CD4-positive, alpha-beta memory T cell (primary cell): ENCODE measurements around the gene RFLNA. TPM values are rescaled to one million over a fixed set of nuclear protein-coding genes. Genes with fewer than 3 reads are reported as not detected.

Source experiments
- CTCF ChIA-PET: fragments of 350-600 bp; sonication (Branson Sonifier 250); formaldehyde crosslinking; loops from one replicate; lab custom pipeline; 2021; ENCODE audit warnings: inconsistent platforms; ENCODE audit not compliant: partially characterized antibody; lab: Charles Lee
- POLR2A ChIA-PET: fragments of 350-600 bp; sonication (Branson Sonifier 250); formaldehyde crosslinking; loops from one replicate; lab custom pipeline; 2021; ENCODE audit not compliant: partially characterized antibody; lab: Charles Lee
- DNase-seq, 5 donors: peaks; one replicate each; pipeline versions ENCODE4 v3.0.0 to v3.0.0-alpha.2; 2020 to 2022; ENCODE audit warnings: mixed read lengths in 1 of 5
- H3K27ac ChIP-seq: one replicate; pipeline ENCODE4 v1.7.0; 2013; ENCODE audit warnings: low read depth, low read length
- H3K27me3 ChIP-seq: 2 replicates; pipeline ENCODE4 v1.7.0; 2013; ENCODE audit warnings: mild to moderate bottlenecking, low read length, moderate library complexity; ENCODE audit not compliant: insufficient read depth
- H3K36me3 ChIP-seq: 2 replicates; pipeline ENCODE4 v1.7.0; 2013; ENCODE audit warnings: mild to moderate bottlenecking, low read length, moderate library complexity; ENCODE audit not compliant: insufficient read depth
- H3K4me1 ChIP-seq: 2 replicates; pipeline ENCODE4 v1.7.0; 2013; ENCODE audit warnings: mild to moderate bottlenecking, low read length, moderate library complexity; ENCODE audit not compliant: insufficient read depth
- H3K4me3 ChIP-seq, 2 donors: one replicate each; pipeline ENCODE4 v1.7.0; 2013; ENCODE audit warnings: low read length in 2 of 2, mild to moderate bottlenecking in 1 of 2
- H3K9me3 ChIP-seq, 2 donors: one replicate each; pipeline ENCODE4 v1.7.0; 2013; ENCODE audit warnings: low read length in 2 of 2, control low read depth in 1 of 2; ENCODE audit not compliant: control insufficient read depth in 1 of 2
- H3K27ac Mint-ChIP-seq, 7 donors: one replicate each; pipeline ENCODE4 v1.8.0; 2020 to 2021; ENCODE audit warnings: mixed read lengths in 7 of 7, mild to moderate bottlenecking in 6 of 7, inconsistent platforms in 3 of 7, moderate library complexity in 3 of 7
- H3K27me3 Mint-ChIP-seq, 2 donors: one replicate each; pipeline ENCODE4 v1.8.0; 2020 to 2021; ENCODE audit warnings: mixed read lengths in 2 of 2
- H3K36me3 Mint-ChIP-seq, 2 donors: one replicate each; pipeline ENCODE4 v1.8.0; 2020 to 2021; ENCODE audit warnings: mixed read lengths in 2 of 2, inconsistent platforms in 1 of 2, mild to moderate bottlenecking in 1 of 2
- H3K4me1 Mint-ChIP-seq, 4 donors: one replicate each; pipeline ENCODE4 v1.8.0; 2020 to 2021; ENCODE audit warnings: mixed read lengths in 4 of 4, mild to moderate bottlenecking in 1 of 4
- H3K4me3 Mint-ChIP-seq, 8 donors: one replicate each; pipeline ENCODE4 v1.8.0; 2020 to 2021; ENCODE audit warnings: mixed read lengths in 8 of 8, mild to moderate bottlenecking in 7 of 8, moderate library complexity in 6 of 8, inconsistent platforms in 3 of 8
- H3K9me3 Mint-ChIP-seq, 8 donors: one replicate each; pipeline ENCODE4 v1.8.0; 2020 to 2021; ENCODE audit warnings: mixed read lengths in 8 of 8, mild to moderate bottlenecking in 5 of 8, inconsistent platforms in 3 of 8, moderate library complexity in 1 of 8
- intact Hi-C: fragments of 100-400 bp; cut with micrococcal nuclease; formaldehyde crosslinking; loops from one replicate; pipeline ENCODE4 v1.15.1; 2023
- polyA plus RNA-seq, 2 donors: library from polyadenylated mRNA; unstranded; fragments of 300-500 nt; fragmentation: Illumina TruSeq; gene quantifications; one replicate each; pipeline ENCODE4 v1.2.3, GENCODE V29; 2021
- total RNA-seq, 2 experiments: library from RNA; stranded (reverse); gene quantifications; one replicate each; pipeline ENCODE4 v1.2.3, GENCODE V29; 2021

RFLNA gene
- total and polyA plus RNA-seq, 4 experiments from 2014 or later = not detected

DNA sequence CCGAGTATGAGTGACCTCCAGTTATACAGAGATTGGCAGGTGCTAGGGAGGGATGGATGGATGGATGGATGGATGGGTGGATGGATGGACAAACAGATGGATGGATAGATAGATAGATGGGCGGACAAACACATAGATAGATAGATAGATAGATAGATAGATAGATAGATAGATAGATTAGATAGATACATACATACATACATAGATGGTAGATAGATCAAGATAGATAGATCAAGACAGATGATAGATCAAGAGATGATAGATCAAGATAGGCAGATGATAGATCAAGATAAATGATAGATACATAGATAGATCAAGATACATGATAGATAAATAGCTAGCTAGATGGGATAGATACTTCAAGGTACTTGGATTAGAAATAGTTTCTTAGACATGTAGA is 18.6 kb upstream of the RFLNA start:
- Histone ChIP-seq H3K27ac (no peak overlapping the region), H3K36me3 (no peaks in the 10 kb centered on the region), H3K4me3 (no peak overlapping the region), H3K9me3 (no peaks in the 10 kb centered on the region), H3K27me3 (no peaks in the 10 kb centered on the region), H3K4me1 (no peaks in the 10 kb centered on the region)
- Mint-ChIP-seq H3K4me1 (peaks cover 0 to 2% (median 0%) of the 10 kb centered on the region in 4 donors), H3K27ac (no peak overlapping the region), H3K27me3 (peaks cover 18 to 26% of the 10 kb centered on the region in 2 donors), H3K36me3 (no peaks in the 10 kb centered on the region), H3K9me3 (peaks cover 0 to 5% (median 0%) of the 10 kb centered on the region in 8 donors), H3K4me3 (no peak overlapping the region)
- CTCF ChIA-PET = no interaction called here
- POLR2A ChIA-PET = no interaction called here
- DNase-seq = no peak
- intact Hi-C loops = no loop called here

DNA sequence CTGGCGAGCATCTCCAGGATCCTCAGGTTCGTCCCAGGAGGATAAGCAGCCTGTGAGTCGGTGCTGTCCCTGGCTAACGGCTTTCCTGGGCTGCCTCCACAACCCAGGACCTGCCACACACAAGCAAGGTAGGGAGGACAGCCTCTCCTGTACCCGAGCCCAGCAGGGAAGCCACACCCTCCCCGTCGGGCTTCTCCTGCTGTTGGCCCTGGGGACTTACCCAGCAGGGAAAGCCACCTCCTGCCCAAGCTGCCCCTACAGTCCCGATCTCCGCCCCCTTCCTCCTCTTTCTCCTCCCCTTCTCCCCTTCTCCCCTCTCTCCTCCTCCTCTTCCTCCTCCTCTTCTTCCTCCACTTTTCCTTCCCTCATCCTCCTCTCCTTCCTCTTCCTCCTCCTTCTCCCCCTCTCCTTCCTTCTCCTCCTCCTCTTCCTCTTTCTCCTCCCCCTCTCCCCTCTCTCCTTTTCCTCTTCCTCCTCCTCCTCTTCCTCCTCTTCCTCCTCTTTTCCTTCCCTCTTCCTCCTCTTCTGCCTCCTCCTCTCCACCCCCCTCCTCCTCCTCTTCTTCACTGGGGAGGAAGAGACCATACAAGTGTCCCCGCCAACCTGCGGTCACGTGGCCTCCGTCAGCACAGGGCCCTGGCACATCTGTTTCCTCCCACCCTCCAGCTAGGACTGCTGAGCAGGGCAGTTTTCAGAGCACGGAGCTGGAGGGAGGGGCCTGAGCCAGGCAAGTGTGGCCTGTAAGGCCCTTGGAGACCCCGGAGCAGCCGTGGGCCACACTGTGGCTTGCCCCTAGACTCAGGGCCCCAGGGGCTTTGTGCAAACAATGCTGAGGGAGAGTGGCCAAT is 17.3 kb upstream of the RFLNA start:
- intact Hi-C loops = no loop called here
- Mint-ChIP-seq H3K27me3 (peaks cover 26 to 28% of the 10 kb centered on the region in 2 donors), H3K9me3 (peaks cover 0 to 5% (median 0%) of the 10 kb centered on the region in 8 donors), H3K36me3 (no peaks in the 10 kb centered on the region), H3K4me3 (no peak overlapping the region), H3K4me1 (peaks cover 0 to 2% (median 0%) of the 10 kb centered on the region in 4 donors), H3K27ac (no peak overlapping the region)
- Histone ChIP-seq H3K9me3 (no peaks in the 10 kb centered on the region), H3K27me3 (no peaks in the 10 kb centered on the region), H3K4me1 (no peaks in the 10 kb centered on the region), H3K27ac (no peak overlapping the region), H3K4me3 (no peak overlapping the region), H3K36me3 (no peaks in the 10 kb centered on the region)
- ChIA-PET POLR2A (no interaction called here), CTCF (no interaction called here)
- no peak for DNase-seq

DNA sequence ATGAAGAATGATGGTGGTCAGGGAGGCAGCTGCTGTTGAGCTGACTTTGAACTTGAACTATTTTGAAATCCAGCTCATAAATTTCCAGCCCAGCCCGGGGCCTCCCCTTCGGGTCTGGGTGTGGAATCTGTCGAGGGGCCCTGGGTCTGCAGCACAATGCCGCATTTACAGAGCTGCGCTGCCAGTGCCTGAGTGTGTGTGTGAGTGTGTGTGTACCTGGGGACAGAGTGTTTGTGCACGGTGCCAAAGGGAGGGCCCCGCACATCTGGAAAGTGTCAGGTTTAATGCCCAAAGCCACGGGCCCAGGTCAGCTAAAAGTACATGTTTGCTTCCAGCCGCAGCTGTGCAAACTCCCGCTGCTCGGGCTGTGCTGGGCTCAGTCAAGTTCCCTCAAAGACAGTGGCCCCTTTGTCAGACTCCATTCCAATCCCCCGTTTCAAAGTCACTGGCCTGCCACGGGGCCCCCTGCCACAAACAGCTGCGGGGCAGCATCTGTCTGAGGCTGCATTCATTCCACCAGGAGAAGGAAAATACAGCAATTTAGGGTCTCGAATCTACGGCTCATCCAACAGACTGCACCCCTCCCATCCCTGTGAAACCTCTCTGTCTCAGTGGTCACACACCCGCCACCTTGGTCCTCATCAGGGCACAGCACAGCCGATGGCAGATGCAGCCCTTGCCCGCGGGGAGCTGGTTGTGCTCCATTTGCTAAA is 16.3 kb upstream of the RFLNA start:
- Mint-ChIP-seq H3K27me3 (peaks cover 28 to 29% of the 10 kb centered on the region in 2 donors), H3K27ac (no peak overlapping the region), H3K9me3 (peaks cover 0 to 5% (median under 1%) of the 10 kb centered on the region in 8 donors), H3K4me1 (peaks cover 0 to 2% (median 0%) of the 10 kb centered on the region in 4 donors), H3K36me3 (no peaks in the 10 kb centered on the region), H3K4me3 (no peak overlapping the region)
- Histone ChIP-seq H3K36me3 (no peaks in the 10 kb centered on the region), H3K4me3 (no peak overlapping the region), H3K4me1 (no peaks in the 10 kb centered on the region), H3K27me3 (peaks cover 3% of the 10 kb centered on the region), H3K9me3 (no peaks in the 10 kb centered on the region), H3K27ac (no peak overlapping the region)
- CTCF ChIA-PET = no interaction called here
- intact Hi-C loops = no loop called here
- no peak for DNase-seq
- POLR2A ChIA-PET = no interaction called here

DNA sequence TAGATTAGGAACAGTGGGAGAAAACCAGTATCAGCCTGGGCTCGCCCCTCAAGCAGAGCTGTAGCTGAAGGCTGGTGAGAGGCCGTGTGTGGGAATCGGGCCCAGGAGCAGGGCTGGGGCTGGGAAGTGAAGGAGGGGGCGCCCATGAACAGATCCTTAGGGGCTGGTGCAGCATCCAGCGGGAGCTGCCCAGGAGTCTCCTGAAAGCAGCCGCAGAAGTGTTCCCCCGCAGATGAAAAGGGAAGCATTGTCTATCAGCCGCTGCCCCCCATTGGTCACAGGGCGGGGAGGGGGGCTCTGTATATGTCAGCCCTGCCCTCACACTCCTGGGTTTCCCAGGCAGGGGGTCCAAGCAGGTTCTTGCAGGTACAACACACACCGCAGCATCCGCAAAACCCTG is 15.6 kb upstream of the RFLNA start:
- DNase-seq = no peak
- Mint-ChIP-seq H3K27me3 (peaks cover 29 to 31% of the 10 kb centered on the region in 2 donors), H3K27ac (no peak overlapping the region), H3K9me3 (peaks cover 0 to 7% (median 4%) of the 10 kb centered on the region in 8 donors), H3K36me3 (peaks cover 0 to 3% of the 10 kb centered on the region in 2 donors), H3K4me1 (peaks cover 0 to 2% (median 0%) of the 10 kb centered on the region in 4 donors), H3K4me3 (no peak overlapping the region)
- CTCF ChIA-PET = no interaction called here
- Histone ChIP-seq H3K27ac (no peak overlapping the region), H3K4me3 (no peak overlapping the region), H3K4me1 (no peaks in the 10 kb centered on the region), H3K9me3 (no peaks in the 10 kb centered on the region), H3K36me3 (no peaks in the 10 kb centered on the region), H3K27me3 (peaks cover 3% of the 10 kb centered on the region)
- intact Hi-C loops = no loop called here
- POLR2A ChIA-PET = no interaction called here

DNA sequence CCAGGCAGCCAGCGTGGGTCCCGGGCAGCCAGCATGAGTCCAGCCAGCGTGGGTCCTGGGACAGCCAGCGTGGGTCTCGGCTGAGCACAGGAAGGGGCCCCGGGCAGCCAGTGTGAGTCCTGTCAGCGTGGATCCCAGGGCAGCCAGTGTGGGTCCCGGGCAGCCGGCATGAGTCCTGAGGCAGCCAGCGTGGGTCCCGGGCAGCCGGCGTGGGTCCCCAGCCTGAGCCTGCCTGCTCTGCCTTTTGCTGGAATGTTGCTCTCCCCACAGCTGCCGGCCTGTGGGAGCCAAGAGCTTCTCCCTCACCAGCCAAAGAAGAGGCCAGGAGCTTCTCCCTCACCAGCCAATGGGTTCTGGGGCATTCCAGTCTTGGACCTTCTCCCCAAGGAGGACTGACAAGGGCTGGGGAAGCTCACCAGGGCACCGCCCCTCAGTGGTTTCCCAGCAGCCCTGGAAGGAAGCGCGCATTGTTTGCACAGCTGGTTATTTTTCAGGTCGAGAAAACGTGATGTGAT is 15.0 kb upstream of the RFLNA start:
- no peak for DNase-seq
- peaks cover 3% of the 10 kb centered on the region for H3K27me3 ChIP-seq
- H3K27ac Mint-ChIP-seq = no peak overlapping the region
- no peak overlapping the region for H3K4me3 Mint-ChIP-seq
- H3K36me3 ChIP-seq = no peaks in the 10 kb centered on the region
- no peaks in the 10 kb centered on the region for H3K4me1 ChIP-seq
- H3K9me3 ChIP-seq = no peaks in the 10 kb centered on the region
- CTCF ChIA-PET = no interaction called here
- H3K36me3 Mint-ChIP-seq = peaks cover 0 to 4% of the 10 kb centered on the region in 2 donors
- no peak overlapping the region for H3K27ac ChIP-seq
- peaks cover 2 to 13% (median 9%) of the 10 kb centered on the region in 8 donors for H3K9me3 Mint-ChIP-seq
- peaks cover 31% of the 10 kb centered on the region in 2 donors for H3K27me3 Mint-ChIP-seq
- POLR2A ChIA-PET = no interaction called here
- no peak overlapping the region for H3K4me3 ChIP-seq
- intact Hi-C loops = no loop called here
- peaks cover 0 to 2% (median 0%) of the 10 kb centered on the region in 4 donors for H3K4me1 Mint-ChIP-seq

DNA sequence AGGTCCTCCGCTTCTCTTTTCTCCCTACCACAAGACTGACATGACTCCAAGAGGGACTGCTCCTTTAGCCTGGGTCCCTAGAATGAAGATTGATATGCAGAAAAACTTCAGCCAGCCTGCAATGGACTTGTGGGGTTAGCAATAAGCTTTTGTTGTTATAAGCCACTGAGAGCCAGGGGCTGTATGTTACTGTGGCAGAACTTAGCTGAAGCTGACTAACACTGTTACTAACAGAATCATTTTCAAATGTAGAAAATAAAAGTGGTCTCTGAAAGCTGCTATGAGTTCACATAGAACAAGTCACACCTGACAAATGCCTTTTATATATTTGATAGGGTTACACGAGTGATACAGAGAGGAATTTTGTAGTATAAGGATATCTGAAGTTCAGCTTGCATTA is 13.6 kb upstream of the RFLNA start:
- Mint-ChIP-seq H3K9me3 (peaks cover 5 to 25% (median 17%) of the 10 kb centered on the region in 8 donors), H3K4me1 (peaks cover 0 to 2% (median 0%) of the 10 kb centered on the region in 4 donors), H3K36me3 (peaks cover 0 to 4% of the 10 kb centered on the region in 2 donors), H3K27ac (no peak overlapping the region), H3K27me3 (peaks cover 31 to 38% of the 10 kb centered on the region in 2 donors), H3K4me3 (no peak overlapping the region)
- H3K4me3 ChIP-seq = no peak overlapping the region
- no peaks in the 10 kb centered on the region for H3K4me1 ChIP-seq
- CTCF ChIA-PET = no interaction called here
- intact Hi-C loops = no loop called here
- no peaks in the 10 kb centered on the region for H3K36me3 ChIP-seq
- no peak overlapping the region for H3K27ac ChIP-seq
- no peak for DNase-seq
- H3K27me3 ChIP-seq = peaks cover 3% of the 10 kb centered on the region
- H3K9me3 ChIP-seq = no peaks in the 10 kb centered on the region
- POLR2A ChIA-PET = no interaction called here

DNA sequence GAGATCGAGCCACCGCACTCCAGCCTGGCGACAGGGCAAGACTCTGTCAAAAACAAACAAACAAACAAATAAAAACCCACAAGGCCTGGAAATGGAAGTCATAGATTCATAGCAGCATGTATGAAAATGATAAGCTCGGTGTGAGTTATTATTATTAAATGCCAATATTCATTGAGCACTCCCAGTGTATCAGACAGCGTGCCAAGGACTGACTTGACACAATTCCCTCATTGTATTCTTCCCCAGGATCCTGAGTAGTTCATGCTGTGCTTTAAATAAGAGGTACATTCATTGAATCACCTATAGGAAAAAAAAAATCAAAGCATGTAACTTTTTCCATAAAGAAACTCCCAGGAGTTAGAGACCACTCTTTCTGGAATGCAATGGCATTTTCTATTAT is 12.6 kb upstream of the RFLNA start:
- no peaks in the 10 kb centered on the region for H3K4me1 Mint-ChIP-seq

More for the DNA sequence above, 12.6 kb upstream of the RFLNA start:
- Histone ChIP-seq H3K27me3 (peaks cover 3% of the 10 kb centered on the region), H3K27ac (no peak overlapping the region), H3K4me1 (no peaks in the 10 kb centered on the region), H3K36me3 (no peaks in the 10 kb centered on the region), H3K4me3 (no peak overlapping the region), H3K9me3 (no peaks in the 10 kb centered on the region)
- CTCF ChIA-PET = no interaction called here
- intact Hi-C loops = no loop called here
- H3K27me3 Mint-ChIP-seq = peaks cover 28 to 35% of the 10 kb centered on the region in 2 donors
- H3K27ac Mint-ChIP-seq = no peak overlapping the region
- peaks cover 3 to 27% (median 17%) of the 10 kb centered on the region in 8 donors for H3K9me3 Mint-ChIP-seq
- no peak for DNase-seq
- H3K4me3 Mint-ChIP-seq = no peak overlapping the region
- peaks cover 0 to 4% of the 10 kb centered on the region in 2 donors for H3K36me3 Mint-ChIP-seq
- POLR2A ChIA-PET = no interaction called here
